Mammary epithelial cell (primary cell): ENCODE measurements around the gene ATP10A.

Experiments
- CTCF ChIP-seq, 2 donors: IDR thresholded peaks in 1 of 2; conservative IDR thresholded peaks in 1 of 2; 2 replicates each; pipeline ENCODE4 v1.5.1; 2011 to 2012; ENCODE audit warnings: inconsistent platforms in 2 of 2, low read length in 2 of 2, mild to moderate bottlenecking in 2 of 2, control low read depth in 1 of 2, low read depth in 1 of 2; ENCODE audit not compliant: insufficient read depth in 1 of 2; ENCODE audit errors: extremely low read depth in 1 of 2
- EZH2 ChIP-seq: IDR thresholded peaks from 2 replicates; pipeline ENCODE4 v1.6.1; 2012; ENCODE audit warnings: low read length, inconsistent platforms, borderline replicate concordance

GRCh38 chr15:25824618-25825017 lies 38.5 kb downstream of the ATP10A start:
- TF ChIP-seq CTCF (conservative IDR thresholded peaks at IDR 0.05 in 1 of 2, IDR thresholded peaks at IDR 0.05 in 1 of 2; ENCODE audit: extremely low read depth in 1 of 2, insufficient read depth in 1 of 2, low read depth in 1 of 2, low read length in 2 of 2) = no peak
- no peak for TF ChIP-seq EZH2
